Measurements from ENCODE around the gene ANAPC1. TPM values are rescaled to one million over a fixed set of nuclear protein-coding genes. Genes with fewer than 3 reads are reported as not detected.

Gene ANAPC1
- total and polyA plus RNA-seq, 2 experiments from 2014 or later = 17.8 to 175 TPM

GRCh38 chr2:111909079-111909478 lies 25.1 kb upstream of the ANAPC1 start:
- no peak for ATAC-seq
- Histone ChIP-seq H4K20me1 (replicated peaks; ENCODE audit: insufficient read depth) (no peaks in the 10 kb centered on the region), H3K36me3 (ENCODE audit: insufficient read depth) (no peaks in the 10 kb centered on the region), H3K27ac (ENCODE audit: low read depth) (no peak overlapping the region), H3K4me1 (ENCODE audit: insufficient read depth) (peaks cover 29% of the 10 kb centered on the region), H3K27me3 (ENCODE audit: insufficient read depth) (no peaks in the 10 kb centered on the region), H3K79me2 (replicated peaks; ENCODE audit: insufficient read depth) (no peaks in the 10 kb centered on the region), H2AFZ (no peak overlapping the region), H3K9me2 (ENCODE audit: insufficient read depth) (no peaks in the 10 kb centered on the region), H3F3A (replicated peaks; ENCODE audit: low read depth) (peaks cover 2% of the 10 kb centered on the region; the same call in 1 of the 2 replicates), H3K4me2 (no peak overlapping the region), H3K4me3 (no peak overlapping the region)
- Mint-ChIP-seq H3K9me3 (no peaks in the 10 kb centered on the region), H3K4me1 (peaks cover 33% of the 10 kb centered on the region), H3K36me3 (ENCODE audit: low read depth) (no peaks in the 10 kb centered on the region), H3K4me3 (no peak overlapping the region), H3K27ac (no peak overlapping the region), H3K27me3 (ENCODE audit: insufficient read depth, low read depth, poor library complexity) (no peaks in the 10 kb centered on the region)
- no peak for DNase-seq (ENCODE audit: low spot score)
- TF ChIP-seq REST (IDR thresholded peaks at IDR 0.05; ENCODE audit: unreplicated experiment) (no peak), POLR2AphosphoS5 (IDR thresholded peaks at IDR 0.05; ENCODE audit: low read depth) (no peak), ZNF331 (CRISPR knock-in tag; IDR thresholded peaks at IDR 0.05; ENCODE audit: low read depth) (no peak), ETS1 (IDR thresholded peaks at IDR 0.05) (no peak), CREB1 (CRISPR knock-in tag; IDR thresholded peaks at IDR 0.05; ENCODE audit: low read depth) (no peak), STAT1 (IDR thresholded peaks at IDR 0.05; ENCODE audit: unreplicated experiment) (no peak), CTCF (conservative IDR thresholded peaks at IDR 0.05; ENCODE audit: low read depth in 2 of 2) (no peak), ZNF114 (CRISPR knock-in tag; IDR thresholded peaks at IDR 0.05) (no peak), EZH2phosphoT487 (IDR thresholded peaks at IDR 0.05; ENCODE audit: unreplicated experiment) (no peak), NANOG (IDR thresholded peaks at IDR 0.05; ENCODE audit: borderline replicate concordance) (no peak), JUNB (IDR thresholded peaks at IDR 0.05; ENCODE audit: unreplicated experiment) (no peak), ZNF462 (CRISPR knock-in tag; IDR thresholded peaks at IDR 0.05) (no peak), EZH2 (IDR thresholded peaks at IDR 0.05; ENCODE audit: low read depth, unreplicated experiment) (no peak)
